ENCODE data around the gene SOX13. TPM values are rescaled to one million over a fixed set of nuclear protein-coding genes. Genes with fewer than 3 reads are reported as not detected.
"Not testable (repeated sequence)": the region's sequence is repeated elsewhere in the genome, so short reads cannot be mapped to it uniquely, and the experiment has no call there.

Gene SOX13
- total RNA-seq, 6 experiments from 2014 or later = 9.9 to 13.5 (median 11.1) TPM

DNA sequence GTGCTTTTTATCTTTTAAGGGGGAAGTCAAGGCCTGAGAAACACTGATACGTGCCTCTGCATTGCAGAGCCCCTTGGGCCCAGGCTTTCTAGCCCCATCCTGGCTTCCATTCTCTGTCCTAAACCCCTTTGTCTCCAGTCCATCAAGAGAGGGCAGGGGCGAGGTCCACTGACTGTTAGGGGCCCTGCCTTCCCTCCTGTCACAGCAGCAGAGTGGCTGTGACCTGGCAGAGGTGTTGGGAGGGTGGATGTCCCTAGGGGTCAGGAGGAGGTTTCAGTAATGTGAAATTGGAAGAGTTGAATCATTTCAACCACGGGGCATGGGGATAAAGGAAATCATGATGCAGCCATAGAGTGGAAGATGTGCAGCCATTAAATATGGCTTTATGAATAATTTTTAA, 24.0 kb downstream of the SOX13 start:
- peaks cover 10% of the 10 kb centered on the region; the same call in 1 of the 2 replicates for H3K4me1 Mint-ChIP-seq (ENCODE audit: low read depth)
- no peak overlapping the region for H3K27ac Mint-ChIP-seq
- no peaks in the 10 kb centered on the region; the same call in 1 of the 2 replicates for H3K27me3 Mint-ChIP-seq (ENCODE audit: insufficient read depth)
- TF ChIP-seq, protein P1, sequence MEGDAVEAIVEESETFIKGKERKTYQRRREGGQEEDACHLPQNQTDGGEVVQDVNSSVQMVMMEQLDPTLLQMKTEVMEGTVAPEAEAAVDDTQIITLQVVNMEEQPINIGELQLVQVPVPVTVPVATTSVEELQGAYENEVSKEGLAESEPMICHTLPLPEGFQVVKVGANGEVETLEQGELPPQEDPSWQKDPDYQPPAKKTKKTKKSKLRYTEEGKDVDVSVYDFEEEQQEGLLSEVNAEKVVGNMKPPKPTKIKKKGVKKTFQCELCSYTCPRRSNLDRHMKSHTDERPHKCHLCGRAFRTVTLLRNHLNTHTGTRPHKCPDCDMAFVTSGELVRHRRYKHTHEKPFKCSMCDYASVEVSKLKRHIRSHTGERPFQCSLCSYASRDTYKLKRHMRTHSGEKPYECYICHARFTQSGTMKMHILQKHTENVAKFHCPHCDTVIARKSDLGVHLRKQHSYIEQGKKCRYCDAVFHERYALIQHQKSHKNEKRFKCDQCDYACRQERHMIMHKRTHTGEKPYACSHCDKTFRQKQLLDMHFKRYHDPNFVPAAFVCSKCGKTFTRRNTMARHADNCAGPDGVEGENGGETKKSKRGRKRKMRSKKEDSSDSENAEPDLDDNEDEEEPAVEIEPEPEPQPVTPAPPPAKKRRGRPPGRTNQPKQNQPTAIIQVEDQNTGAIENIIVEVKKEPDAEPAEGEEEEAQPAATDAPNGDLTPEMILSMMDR (IDR thresholded peaks at IDR 0.05) = no peak
- no peaks in the 10 kb centered on the region for H3K36me3 Mint-ChIP-seq (ENCODE audit: low read depth)
- no peak overlapping the region for H3K4me3 Mint-ChIP-seq
- DNase-seq = no peak
- H3K9me3 Mint-ChIP-seq = no peaks in the 10 kb centered on the region

DNA sequence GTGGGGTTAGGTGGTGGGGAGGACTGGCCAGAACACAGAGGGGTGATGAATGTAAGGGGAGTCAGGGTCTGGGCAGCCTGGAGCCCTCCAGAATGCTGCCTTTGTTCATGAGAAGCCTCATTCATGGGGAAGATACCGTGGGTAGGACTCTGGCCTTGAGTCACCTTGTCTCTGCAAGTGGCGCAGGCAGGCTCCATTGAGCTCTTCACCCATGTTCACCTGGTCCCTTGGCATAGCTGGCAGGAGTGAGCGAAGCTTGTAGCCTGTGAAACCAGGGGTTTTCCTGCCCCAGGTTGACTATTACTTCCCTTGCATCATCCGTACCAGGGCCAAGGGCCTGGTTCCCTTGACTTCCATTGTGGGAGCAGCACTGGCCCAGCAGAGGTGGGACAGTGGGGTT, 25.8 kb downstream of the SOX13 start:
- Mint-ChIP-seq H3K27ac (no peak overlapping the region), H3K4me3 (no peak overlapping the region), H3K4me1 (ENCODE audit: low read depth) (peaks cover 26% of the 10 kb centered on the region), H3K27me3 (ENCODE audit: insufficient read depth) (no peaks in the 10 kb centered on the region; the same call in 1 of the 2 replicates), H3K36me3 (ENCODE audit: low read depth) (no peaks in the 10 kb centered on the region), H3K9me3 (no peaks in the 10 kb centered on the region)
- TF ChIP-seq, protein P1 (IDR thresholded peaks at IDR 0.05) = no peak
- DNase-seq = no peak

DNA sequence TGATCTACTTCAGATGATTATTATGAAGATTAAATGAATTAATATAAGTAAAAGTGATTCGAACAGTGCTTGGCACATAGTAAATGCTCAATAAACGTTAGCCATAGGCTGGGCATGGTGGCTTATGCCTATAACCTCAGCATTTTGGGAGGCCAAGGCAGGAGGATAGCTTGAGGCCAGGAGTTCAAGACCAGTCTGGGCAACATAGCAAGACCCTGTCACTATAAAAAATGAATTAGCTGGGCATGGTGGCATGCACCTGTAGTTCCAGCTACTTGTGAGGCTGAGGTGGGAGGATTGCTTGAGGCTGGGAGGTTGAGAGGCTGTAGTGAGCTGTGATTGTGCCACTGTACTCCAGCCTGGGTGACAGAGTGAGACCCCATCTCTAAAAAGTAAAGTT, 26.8 kb downstream of the SOX13 start:
- not testable (repeated sequence) for DNase-seq; H3K36me3 Mint-ChIP-seq (ENCODE audit: low read depth); H3K27ac Mint-ChIP-seq; H3K4me3 Mint-ChIP-seq; H3K27me3 Mint-ChIP-seq (ENCODE audit: insufficient read depth); H3K9me3 Mint-ChIP-seq
- H3K4me1 Mint-ChIP-seq (ENCODE audit: low read depth) = peaks cover 29% of the 10 kb centered on the region

DNA sequence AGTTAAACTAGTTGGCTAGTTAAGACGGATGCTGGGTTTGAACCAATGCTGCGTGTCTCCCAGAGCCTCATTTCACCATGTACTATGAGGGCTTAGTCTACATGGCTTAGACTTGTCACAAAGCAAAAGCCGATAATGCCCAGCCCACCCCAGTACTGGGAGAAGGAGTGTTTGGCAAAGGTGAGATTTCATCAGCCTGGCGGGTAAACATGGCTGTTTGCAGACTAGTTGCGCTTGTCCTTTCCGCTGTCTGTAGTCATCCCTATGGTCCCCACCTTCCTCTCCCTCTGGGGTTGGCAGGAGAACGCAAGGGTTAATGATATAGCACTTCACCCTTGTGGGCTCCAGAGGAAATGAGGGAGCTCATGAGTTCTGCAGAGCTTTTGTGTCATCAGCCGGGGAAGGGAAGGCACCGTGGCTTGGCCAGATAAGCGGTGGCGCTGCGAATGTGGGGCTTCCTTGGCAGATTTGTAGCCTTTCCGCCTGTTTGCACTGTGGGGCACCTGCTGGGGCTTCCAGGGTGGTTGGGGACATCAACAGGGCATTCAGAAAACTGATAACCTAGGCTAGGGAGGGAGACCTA, 29.2 kb downstream of the SOX13 start:
- Mint-ChIP-seq H3K4me3 (no peak overlapping the region), H3K27me3 (ENCODE audit: insufficient read depth) (no peaks in the 10 kb centered on the region; the same call in 1 of the 2 replicates), H3K36me3 (ENCODE audit: low read depth) (no peaks in the 10 kb centered on the region), H3K9me3 (no peaks in the 10 kb centered on the region), H3K27ac (peak overlapping the region; percentile 62; the same call in 1 of the 2 replicates), H3K4me1 (ENCODE audit: low read depth) (peaks cover 32% of the 10 kb centered on the region)
- TF ChIP-seq, protein P1 (IDR thresholded peaks at IDR 0.05) = no peak
- no peak for DNase-seq

DNA sequence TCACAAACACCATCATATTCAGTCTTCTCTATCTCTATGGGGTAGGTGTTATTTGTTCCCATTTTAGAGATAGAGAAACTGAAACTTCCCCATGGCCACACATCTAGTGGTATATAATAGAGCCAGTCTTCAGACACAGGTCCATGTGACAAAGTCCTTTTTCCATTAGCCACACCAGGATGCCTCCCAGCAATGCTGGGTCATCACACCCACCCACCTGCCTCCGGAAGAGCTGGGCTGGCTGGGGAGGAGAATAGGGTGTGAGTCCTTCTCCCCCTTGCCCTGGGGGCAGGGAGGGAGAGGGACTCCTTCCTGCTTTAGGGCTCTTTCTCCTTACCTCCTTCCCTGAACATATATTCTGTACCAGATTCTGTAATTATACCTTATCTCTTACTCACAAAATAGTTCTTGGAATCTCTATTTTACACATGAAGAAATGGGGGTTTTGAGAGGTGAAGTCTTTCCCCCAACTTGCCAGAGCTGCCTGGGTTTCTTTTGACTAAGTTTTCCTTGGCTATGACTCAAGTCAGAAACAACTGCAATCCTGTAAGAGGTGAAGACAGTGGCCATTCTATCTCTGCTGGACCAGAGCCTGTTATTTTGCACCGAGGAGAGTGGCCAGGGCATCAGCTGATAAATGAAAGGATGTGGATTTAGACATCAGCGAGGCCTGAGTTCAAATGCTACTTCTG, 30.0 kb downstream of the SOX13 start:
- peak; percentile 41 for DNase-seq
- Mint-ChIP-seq H3K4me3 (peak overlapping the region; percentile 30), H3K4me1 (ENCODE audit: low read depth) (peaks cover 32% of the 10 kb centered on the region), H3K27me3 (ENCODE audit: insufficient read depth) (no peaks in the 10 kb centered on the region; the same call in 1 of the 2 replicates), H3K27ac (peak overlapping the region; percentile 62), H3K36me3 (ENCODE audit: low read depth) (no peaks in the 10 kb centered on the region), H3K9me3 (no peaks in the 10 kb centered on the region)
- TF ChIP-seq, protein P1 (IDR thresholded peaks at IDR 0.05) = no peak

DNA sequence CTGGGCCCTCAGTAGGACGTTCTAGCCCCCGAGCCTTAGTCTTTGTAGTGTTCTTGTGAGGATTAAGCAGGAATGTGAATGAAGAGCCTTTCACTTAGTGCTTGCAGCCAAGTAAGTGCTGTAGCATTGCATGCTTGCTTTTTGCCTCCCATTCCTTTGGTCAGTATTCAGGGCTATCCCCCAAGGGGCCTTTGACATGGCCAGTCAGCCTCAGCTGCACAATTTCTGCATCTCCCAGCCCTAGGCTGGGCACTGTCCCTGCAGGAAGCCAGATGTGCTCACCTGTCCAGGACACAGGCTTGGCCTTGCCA, 30.5 kb downstream of the SOX13 start:
- Mint-ChIP-seq H3K36me3 (ENCODE audit: low read depth) (no peaks in the 10 kb centered on the region), H3K27me3 (ENCODE audit: insufficient read depth) (no peaks in the 10 kb centered on the region; the same call in 1 of the 2 replicates), H3K4me1 (ENCODE audit: low read depth) (peaks cover 32% of the 10 kb centered on the region), H3K9me3 (no peaks in the 10 kb centered on the region), H3K4me3 (peak overlapping the region; percentile 30; the same call in 1 of the 2 replicates), H3K27ac (peak overlapping the region; percentile 62)
- peak; percentile 25 for DNase-seq
- TF ChIP-seq, protein P1 (IDR thresholded peaks at IDR 0.05) = no peak
